CMK (cell line): Measurements from ENCODE around the gene SLC30A7.
"Not testable (repeated sequence)": the region's sequence is repeated elsewhere in the genome, so short reads cannot be mapped to it uniquely, and the experiment has no call there.

Experiments
- DNase-seq: peaks from one replicate; pipeline ENCODE4 v3.0.0-alpha.2; 2010; ENCODE audit warnings: low read depth

SLC30A7 gene

DNA sequence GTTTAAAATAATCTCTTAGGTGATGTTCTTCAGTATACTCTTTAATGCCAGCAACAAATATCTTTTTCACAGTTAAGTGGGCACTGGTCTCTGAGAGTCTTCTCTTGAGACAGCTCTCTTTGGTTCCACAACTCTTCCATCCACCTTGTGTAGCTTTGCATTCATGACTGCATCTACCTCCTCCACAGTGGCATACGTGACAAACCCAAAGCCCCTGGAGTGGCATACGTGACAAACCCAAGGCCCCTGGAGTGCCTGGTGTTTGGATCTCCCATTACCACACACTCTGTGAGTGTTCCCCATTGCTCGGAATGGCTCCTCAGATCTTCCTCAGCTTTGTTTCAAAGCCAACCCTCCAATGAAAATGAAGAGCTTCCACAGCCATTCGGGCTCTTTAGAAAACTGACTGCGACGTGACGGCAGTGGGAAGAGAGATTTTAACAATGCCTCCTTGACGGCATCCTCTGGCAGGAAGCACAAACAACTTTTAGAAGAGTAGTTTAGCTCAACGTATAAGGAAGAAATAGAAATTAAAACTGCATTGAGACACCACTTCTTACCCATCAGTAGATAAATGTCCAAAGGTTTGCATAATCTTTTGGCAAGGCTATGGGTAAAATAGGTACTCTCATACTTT is 45.8 kb downstream of the SLC30A7 start:
- DNase-seq = no peak

DNA sequence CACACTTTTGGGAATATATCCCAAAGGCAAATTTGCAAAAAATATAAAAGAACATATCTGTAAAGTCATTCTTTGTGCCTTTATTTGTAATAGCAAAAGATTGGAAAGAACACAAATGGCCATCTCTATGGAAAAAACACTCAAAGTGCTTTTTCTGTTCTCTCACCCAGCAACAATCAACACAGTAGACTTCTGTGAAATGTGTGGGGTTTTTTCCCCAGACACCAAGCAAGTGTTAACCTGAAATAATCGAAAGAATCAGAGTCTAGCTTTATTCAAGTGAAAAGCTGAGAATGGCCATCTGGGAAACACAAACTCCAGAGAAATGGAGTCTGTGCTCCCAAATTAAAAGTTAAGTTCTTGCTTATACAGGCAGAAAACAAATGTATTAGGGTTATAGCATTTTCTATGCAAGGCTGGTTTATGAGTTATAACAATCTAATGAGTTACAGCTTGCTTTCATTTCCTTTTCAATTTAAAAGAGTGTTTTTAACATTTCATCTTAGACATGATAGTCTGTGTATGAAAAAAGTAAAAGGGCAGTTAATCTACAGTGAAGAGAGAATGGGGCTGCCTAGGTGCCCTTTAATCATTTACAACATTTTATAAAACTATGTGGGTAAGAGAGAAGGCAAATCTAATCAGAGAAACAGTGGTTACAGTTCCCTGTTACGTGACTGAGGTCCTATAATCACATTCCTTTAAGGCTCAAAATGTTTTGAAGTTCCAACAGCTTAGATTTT is 46.6 kb downstream of the SLC30A7 start:
- DNase-seq = no peak

DNA sequence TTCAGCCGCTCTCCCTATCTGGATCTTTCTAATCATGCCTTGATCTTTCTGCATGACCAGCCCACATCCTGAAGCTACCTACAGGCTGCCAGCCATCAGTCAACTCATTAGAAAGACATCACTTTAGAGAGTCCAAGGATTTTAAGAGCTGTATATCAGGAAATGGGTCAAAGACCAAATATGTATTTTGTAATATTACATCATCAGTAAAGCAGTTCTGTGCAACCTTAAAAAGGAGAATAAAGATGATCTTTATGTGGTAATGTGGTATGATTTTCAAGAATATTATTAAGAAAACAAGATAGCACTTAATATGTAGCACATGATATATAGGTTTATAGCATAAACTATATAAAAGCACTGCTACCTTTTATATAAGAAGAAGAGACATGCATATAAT is 47.6 kb downstream of the SLC30A7 start:
- no peak for DNase-seq

DNA sequence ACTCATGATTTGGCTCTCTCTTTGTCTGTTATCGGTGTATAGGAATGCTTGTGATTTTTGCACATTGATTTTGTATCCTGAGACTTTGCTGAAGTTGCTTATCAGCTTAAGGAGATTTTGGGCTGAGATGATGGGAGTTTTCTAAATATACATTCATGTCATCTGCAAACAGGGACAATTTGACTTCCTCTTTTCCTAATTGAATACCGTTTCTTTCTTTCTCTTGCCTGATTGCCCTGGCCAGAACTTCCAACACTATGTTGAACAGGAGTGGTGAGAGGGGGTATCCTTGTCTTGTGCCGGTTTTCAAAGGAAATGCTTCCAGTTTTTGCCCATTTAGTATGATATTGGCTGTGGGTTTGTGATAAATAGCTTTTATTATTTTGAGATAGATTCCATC is 50.2 kb downstream of the SLC30A7 start:
- not testable (repeated sequence) for DNase-seq

DNA sequence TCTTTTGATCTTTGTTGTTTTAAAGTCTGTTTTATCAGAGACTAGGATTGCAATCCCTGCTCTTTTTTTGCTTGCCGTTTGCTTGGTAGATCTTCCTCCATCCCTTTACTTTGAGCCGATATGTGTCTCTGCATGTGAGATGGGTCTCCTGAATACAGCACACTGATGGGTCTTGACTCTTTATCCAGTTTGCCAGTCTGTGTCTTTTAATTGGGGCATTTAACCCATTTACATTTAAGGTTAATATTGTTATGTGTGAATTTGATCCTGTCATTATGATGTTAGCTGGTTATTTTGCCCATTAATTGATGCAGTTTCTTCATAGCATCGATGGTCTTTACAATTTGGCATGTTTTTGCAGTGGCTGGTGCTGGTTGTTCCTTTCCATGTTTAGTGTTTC is 51.9 kb downstream of the SLC30A7 start:
- not testable (repeated sequence) for DNase-seq

DNA sequence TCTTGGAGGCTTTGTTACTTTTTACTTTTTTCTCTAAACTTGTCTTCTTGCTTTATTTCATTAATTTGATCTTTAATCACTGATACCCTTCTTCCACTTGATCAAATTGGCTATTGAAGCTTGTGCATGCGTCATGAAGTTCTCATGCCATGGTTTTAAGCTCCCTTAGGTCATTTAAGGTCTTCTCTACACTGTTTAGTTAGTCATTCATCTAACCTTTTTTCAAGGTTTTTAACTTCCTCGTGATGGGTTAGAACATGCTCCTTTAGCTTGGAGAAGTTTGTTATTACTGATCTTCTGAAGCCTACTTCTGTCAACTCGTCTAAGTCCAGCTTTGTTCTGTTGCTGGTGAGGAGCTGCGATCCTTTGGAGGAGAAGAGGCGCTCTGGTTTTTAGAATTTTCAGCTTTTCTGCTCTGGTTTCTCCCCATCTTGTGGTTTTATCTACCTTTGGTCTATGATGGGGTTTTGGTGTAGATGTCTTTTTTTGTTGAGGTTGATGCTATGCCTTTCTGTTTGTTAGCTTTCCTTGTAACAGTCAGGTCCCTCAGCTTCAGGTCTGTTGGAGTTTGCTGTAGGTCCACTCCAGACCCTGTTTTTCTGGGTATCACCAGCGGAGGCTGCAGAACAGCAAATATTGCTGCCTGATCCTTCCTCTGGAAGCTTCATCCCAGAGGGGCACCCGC is 53.0 kb downstream of the SLC30A7 start:
- DNase-seq = not testable (repeated sequence)

DNA sequence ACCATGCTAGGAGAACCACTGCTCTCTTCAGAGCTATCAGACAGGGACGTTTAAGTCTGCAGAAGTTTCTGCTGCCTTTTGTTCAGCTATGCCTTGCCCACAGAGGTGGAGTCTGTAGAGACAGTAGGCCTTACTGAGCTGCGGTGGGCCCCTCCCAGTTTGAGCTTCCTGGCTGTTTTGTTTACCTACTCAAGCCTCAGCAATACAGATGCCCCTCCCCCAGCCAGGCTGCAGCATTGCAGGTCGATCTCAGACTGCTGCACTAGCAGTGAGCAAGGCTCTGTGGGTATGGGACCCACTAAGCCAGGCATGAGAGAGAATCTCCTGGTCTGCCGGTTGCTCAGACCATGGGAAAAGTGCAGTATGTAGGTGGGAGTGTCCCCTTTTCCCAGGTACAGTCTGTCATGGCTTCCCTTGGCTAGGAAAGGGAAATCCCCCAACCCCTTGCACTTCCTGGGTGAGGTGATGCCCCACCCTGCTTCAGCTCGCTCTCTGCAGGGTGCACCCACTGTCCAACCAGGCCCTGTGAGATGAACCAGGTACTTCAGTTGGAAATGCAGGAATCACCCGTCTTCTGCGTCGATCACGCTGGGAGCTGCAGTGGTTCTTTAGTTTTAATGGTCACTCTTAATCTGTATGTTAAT is 53.7 kb downstream of the SLC30A7 start:
- DNase-seq = peak; percentile 44

DNA sequence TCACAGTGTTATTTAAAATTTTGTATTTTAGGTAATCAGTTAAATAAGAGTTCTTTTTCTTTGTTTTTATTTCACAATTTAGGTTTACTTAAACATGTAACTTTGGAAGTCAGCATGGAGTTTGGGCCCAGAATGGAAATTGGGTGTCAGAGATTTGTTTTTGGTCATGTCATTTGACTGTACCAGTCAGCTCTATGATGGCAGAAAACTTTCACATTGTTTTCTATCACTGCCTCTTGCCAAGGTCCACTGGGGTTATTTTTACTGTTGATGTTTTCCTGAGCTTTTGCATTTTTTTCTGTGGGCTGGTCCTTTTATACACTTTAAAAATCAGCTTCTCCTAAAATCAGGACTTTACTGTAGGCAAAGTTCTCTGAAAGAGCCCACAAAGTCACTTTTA is 54.4 kb downstream of the SLC30A7 start:
- DNase-seq = no peak

DNA sequence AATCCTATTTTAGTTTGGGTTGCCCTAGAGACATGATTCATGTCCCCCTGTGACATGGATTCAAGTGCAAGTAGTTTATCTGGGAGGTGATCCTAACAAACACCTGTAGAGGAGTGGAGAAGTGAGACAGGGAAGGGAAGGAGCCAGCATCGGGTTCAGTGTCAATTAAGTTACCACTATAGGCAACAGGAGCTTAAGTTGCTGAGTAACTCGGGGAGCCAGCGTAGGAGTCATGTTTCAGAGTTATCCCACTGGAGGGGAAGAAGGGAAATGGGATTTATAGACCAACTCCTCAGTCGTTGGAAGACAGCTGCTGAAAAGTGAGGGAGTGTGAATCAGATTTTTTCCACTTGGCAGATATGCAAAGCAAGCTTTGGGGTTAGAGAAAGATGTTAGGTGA is 54.9 kb downstream of the SLC30A7 start:
- DNase-seq = no peak

DNA sequence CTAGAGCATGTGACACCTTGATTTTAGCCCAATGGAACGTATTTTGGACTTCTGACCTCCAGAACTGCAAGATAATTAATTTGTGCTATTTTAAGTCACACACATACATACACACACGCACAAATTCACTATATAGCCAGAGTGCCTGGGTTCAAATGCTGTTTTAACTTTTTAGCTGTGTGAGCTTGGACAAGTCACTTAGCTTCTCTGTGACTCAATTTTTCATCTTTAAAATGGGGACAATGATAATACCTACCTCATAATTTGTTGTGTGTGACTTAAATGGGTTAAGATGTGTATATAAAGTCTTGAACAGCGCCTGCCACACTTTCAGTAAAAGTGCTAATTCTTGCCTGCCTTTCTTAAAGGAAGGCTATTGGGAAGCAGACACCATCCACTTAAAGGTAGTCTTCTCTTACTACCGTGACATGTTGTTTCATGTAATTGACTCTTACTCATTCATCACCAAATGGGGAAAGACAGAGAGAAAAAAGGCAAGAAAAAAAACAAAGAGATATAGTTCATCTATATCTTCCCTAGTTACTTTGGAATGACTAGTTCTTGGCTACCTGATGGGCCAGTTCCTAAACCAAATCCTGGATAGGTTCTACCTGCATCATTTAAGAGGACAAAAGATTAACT is 56.3 kb downstream of the SLC30A7 start:
- DNase-seq = no peak

DNA sequence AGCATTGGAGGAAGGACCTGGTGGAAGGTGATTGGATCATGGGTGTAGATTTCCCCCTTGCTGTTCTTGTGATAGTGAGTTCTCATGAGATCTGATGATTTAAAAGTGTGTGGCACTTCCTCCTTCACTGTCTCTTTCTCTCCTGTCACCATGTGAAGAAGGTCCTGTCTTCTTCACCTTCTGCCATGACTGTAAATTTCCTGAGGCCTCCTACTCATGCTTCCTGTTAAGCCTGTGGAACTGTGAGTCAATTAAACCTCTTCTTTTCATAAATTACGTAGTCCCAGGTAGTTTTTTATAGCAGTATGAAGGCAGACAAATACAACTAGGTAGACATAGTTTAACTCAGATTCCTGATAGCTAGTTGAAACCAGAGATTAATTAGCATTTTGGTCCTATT is 57.1 kb downstream of the SLC30A7 start:
- peak; percentile 8 for DNase-seq

DNA sequence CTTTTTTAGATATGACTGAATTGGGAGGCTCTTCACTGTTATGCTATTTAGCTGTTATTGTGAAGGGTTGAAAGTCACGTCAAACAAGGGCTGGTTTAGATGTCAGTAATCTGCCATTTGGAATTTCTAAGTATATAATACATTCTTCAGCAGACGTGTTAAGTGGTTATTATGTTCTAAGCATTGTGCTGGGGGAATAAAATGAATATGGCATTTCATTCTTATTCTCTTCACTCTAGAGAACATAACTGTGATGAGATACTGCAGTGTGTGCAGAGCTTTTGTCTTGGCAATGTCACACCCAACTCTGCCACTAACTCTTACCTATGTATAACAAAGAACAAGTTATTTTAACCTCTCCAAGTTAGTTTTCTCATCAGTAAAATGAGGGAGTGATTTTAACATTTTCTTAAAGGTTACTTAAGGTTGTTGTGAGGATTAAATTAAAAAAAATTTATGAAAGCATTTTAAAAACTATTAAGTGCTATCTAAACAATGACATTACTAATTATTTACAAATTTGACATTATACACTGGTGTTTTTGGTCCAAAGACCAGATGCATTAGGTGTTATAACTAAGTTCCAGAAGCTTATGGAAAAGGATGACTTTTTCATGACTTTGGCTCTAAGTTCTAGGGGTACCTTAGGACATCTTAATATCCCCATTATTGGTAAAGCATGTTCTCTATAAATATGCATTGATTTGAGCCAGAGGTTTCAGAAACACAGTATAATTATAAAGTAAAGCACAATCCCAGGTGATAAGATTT is 58.3 kb downstream of the SLC30A7 start:
- DNase-seq = no peak

DNA sequence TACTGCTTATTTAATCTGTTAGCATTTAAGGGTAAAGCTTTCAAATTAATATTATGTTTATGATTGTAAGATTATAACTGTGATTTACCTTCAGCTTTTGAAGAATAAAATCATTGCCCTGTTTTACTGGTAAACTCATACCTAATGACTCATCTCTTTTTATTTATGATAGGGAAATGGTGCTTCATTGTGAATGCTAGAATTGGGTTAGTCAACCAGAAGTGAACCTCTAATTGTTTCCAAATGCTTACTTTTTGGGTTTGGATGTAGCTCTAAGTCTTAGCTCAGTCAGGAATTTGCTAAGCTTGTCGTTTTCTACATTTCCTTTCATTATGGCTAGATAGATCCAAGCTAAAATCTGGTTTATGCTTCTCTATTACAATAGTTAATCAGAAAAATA is 59.4 kb downstream of the SLC30A7 start:
- no peak for DNase-seq

DNA sequence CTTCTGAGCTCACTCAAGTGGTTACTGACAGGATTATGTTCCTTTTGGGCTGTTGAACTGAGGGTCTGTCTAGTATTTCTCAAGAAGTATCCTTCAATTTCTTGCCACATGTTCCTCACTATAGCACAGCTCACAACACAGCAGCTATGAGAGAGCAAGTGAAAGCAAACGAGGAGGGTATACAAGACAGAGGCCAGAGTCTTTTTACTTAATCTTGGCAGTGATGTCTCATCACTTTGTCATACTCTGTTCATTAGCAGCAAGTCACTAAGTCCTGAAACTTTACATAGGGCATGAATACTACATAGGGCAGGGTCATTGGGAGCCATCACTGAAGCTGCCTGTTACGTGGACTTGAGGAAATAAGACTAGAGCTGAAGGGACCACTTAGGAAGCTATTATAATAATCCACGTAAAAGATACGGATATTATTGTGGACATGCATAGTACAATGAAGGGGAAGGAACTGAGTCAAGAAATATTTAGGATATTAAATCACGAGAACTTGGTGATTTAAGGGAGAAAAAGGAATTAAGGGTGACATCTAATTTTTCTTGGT is 63.7 kb downstream of the SLC30A7 start:
- no peak for DNase-seq

DNA sequence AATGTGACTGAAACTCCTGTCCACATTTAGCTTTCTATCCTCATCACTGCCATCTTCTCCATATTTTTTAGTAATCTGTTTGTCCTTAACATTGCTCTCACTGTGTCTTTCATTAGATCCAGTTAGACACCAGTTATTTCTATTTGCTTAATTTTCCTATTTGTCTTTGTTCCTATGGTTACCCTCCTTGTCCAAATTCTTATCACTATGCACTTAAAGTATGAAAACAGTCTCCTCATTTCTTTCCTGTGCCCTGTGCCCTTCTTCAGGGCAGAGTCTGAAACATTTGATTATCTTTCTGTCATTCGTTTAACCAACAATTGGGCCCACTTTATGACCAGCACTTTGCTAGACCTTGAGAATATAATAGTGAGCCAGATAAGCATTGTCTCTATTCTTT is 64.2 kb downstream of the SLC30A7 start:
- no peak for DNase-seq

DNA sequence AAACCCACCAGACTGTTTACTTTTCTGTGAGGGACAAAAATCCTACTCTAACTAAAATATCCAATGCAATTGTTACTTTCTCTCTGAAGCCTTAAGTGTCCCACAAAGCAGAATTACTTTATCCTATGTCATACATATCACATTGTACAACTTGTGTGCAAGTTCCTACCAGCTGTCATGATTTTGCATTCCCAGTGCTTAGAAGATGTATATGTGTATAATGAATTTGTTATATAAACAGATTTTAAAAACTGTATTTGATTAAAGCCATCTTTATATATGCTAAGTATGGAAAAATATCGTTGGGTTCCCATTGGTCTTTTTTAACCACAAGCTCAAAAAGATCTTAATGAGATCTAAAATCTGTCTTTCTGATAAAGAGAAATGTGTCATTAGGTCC is 72.7 kb downstream of the SLC30A7 start:
- no peak for DNase-seq

DNA sequence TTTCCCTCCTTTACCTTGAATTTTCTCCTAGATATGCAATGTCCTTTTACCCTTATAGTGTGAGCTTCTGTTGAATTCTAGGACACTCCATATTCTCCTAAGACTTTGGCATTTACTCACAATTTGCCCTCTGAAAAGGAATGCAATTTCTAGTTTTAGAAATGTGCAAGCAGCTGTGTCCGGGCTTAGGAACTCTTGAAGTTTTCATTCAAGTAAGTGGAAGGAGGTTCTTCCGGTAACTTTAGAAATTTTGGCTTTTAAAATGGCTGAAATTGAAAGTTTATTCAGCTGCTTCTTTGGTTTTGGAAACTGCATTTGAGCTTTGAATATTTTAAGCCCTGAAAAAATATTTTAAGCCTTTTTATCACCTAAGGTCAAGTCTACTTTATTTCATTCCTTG is 73.4 kb downstream of the SLC30A7 start:
- no peak for DNase-seq

DNA sequence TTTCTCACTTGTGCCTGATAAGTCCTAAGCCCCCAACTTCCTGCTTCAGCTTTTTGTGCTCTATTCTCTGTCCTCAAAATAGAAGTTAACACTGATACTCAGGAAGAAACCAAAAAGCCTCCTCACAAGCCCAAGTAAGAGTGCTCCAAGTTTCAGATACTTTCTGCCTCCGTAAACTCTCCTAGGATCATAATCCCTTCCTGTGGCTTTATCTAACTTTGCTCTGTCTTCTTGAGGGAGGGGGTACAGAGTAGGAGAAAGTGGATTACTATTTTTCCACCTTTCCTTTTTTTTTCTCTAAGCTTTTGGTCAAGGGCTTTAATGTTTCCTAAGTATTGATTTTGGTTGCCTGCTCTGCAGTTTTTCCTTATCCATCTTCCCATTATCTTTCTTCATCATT is 75.1 kb downstream of the SLC30A7 start:
- no peak for DNase-seq

DNA sequence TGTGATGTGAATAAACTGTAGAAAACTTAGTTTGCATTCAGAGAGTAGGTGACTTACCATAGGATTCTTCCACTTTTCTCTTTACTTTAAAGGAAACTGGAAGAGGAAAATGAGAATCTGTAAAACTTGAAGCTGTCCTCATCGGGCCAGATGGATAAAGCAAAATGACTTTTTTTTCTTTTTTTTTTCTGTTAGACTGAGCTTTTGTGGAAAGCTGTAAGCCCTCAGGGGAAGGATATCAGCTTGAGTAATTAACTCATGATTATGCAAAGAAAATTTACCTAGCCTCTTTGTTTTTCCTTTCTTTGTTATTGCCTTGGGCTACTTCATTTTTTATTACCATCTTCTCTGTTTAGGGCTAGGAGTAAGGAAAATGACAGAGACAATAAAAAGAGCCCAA is 76.3 kb downstream of the SLC30A7 start:
- no peak for DNase-seq

DNA sequence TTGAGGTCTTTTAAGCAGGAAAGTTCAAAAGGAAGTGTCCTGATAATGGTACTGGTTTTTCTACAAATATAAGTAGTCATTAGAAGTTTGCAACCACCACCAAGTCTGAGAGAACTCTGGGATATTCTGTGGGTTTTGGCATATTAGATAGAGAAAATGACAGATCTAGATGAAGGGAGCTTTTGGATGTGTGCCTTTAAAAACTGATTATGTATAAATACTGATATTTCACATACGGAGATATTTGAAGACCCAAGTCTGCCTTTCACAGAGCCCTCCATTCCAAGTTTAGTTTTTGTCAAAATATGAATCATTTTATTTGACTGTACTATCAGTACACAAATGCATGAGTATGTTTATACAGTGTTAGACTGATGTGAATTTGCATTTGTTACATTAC is 81.0 kb downstream of the SLC30A7 start:
- DNase-seq = no peak

DNA sequence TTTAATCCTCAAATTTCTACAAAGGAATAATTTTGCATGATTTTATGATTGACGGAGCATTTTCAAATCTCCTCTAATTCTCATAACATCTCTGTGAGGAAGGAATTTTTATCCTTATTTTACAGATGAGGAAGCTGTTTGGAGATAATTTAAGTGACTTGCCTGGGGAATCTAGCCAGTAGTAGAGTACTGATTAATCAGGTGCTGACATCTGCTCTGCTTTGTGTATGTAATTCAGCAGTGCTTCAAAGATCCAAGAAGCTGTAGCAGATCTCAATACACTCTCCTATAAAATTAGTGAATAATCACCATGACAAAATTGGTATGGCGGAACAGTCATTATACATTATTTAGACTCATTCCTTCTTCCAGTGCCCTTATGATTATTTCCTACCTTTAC is 83.7 kb downstream of the SLC30A7 start:
- no peak for DNase-seq
